H1 (cell line): ENCODE data around the gene PSMD5. TPM values are rescaled to one million over a fixed set of nuclear protein-coding genes. Genes with fewer than 3 reads are reported as not detected.
A peak's percentile ranks its signal among the peaks of the same experiment; 100 is the strongest.

Experiments
- CTCF ChIA-PET: fragments of 300-600 bp; sonication (Branson Sonifier 250); formaldehyde crosslinking; loops from one replicate; lab custom pipeline; 2021; ENCODE audit not compliant: partially characterized antibody; lab: Charles Lee
- POLR2A ChIA-PET: fragments of 300-600 bp; sonication (Branson Sonifier 250); formaldehyde crosslinking; loops from one replicate; lab custom pipeline; 2021; ENCODE audit warnings: inconsistent platforms; ENCODE audit not compliant: partially characterized antibody; lab: Charles Lee
- DNase-seq, 2 experiments: peaks; one replicate each; pipeline versions ENCODE4 v3.0.0 to v3.0.0-alpha.2; 2010 to 2022; ENCODE audit warnings: low spot score in 2 of 2, low read depth in 1 of 2, mixed read lengths in 1 of 2
- FAIRE-seq: peaks from 2 replicates; lab custom pipeline; 2011; peaks lifted over from hg19 to GRCh38; lab: Jason Lieb, UNC
- H2AFZ ChIP-seq: 2 replicates; pipeline ENCODE4 v1.8.1; 2012; ENCODE audit warnings: low read length, inconsistent platforms
- H2AK5ac ChIP-seq: 2 replicates; pipeline ENCODE4 v1.6.1; 2013; ENCODE audit warnings: low read depth, low read length
- H2BK120ac ChIP-seq: replicated peaks from 2 replicates; pipeline ENCODE3; 2013; ENCODE audit warnings: low read depth, low read length, inconsistent platforms
- H2BK12ac ChIP-seq: 2 replicates; pipeline ENCODE4 v1.6.1; 2013; ENCODE audit warnings: low read depth, low read length
- H2BK15ac ChIP-seq: 2 replicates; pipeline ENCODE4 v1.6.1; 2013; ENCODE audit warnings: low read length
- H2BK20ac ChIP-seq: 2 replicates; pipeline ENCODE4 v1.6.1; 2013; ENCODE audit warnings: low read length
- H2BK5ac ChIP-seq: 2 replicates; pipeline ENCODE4 v1.6.1; 2013; ENCODE audit warnings: low read depth, low read length
- H3K14ac ChIP-seq: 2 replicates; pipeline ENCODE4 v1.6.1; 2013; ENCODE audit warnings: inconsistent platforms; ENCODE audit not compliant: insufficient read length
- H3K18ac ChIP-seq: 2 replicates; pipeline ENCODE4 v1.6.1; 2013; ENCODE audit warnings: low read length; ENCODE audit errors: extremely low read depth
- H3K23ac ChIP-seq: 2 replicates; pipeline ENCODE4 v1.6.1; 2013; ENCODE audit warnings: inconsistent platforms; ENCODE audit not compliant: insufficient read length
- H3K23me2 ChIP-seq: 2 replicates; pipeline ENCODE4 v1.6.1; 2013; ENCODE audit warnings: low read depth, low read length
- H3K27ac ChIP-seq: 2 replicates; pipeline ENCODE4 v1.6.1; 2011; ENCODE audit warnings: low read depth, low read length, inconsistent platforms
- H3K27me3 ChIP-seq, 4 experiments: replicated peaks in 1 of 4; 1 replicate in 1 of 4; 2 replicates in 3 of 4; pipeline versions ENCODE4 v1.6.1 to v1.8.1; 2011 to 2013; ENCODE audit warnings: low read length in 3 of 4, mild to moderate bottlenecking in 3 of 4, inconsistent platforms in 2 of 4, mixed read lengths in 2 of 4, moderate library complexity in 1 of 4; ENCODE audit not compliant: control insufficient read depth in 3 of 4, insufficient read depth in 3 of 4; ENCODE audit errors: extremely low read depth in 1 of 4
- H3K36me3 ChIP-seq, 4 experiments: 2 replicates each; pipeline versions ENCODE4 v1.6.1 to v1.8.1; 2011 to 2013; ENCODE audit warnings: mild to moderate bottlenecking in 4 of 4, low read length in 3 of 4, moderate library complexity in 2 of 4, control low read depth in 1 of 4, inconsistent platforms in 1 of 4; ENCODE audit not compliant: insufficient read depth in 4 of 4, control insufficient read depth in 2 of 4
- H3K4ac ChIP-seq: replicated peaks from 2 replicates; pipeline ENCODE3; 2013; ENCODE audit warnings: low read length, low read depth, mixed read lengths, inconsistent platforms; ENCODE audit not compliant: insufficient read length
- H3K4me1 ChIP-seq, 4 experiments: replicated peaks in 1 of 4; 1 replicate in 1 of 4; 2 replicates in 3 of 4; pipeline versions ENCODE4 v1.6.1 to v1.8.1; 2011 to 2013; ENCODE audit warnings: low read length in 3 of 4, inconsistent platforms in 2 of 4, mixed read lengths in 1 of 4; ENCODE audit not compliant: insufficient read depth in 4 of 4, control insufficient read depth in 3 of 4
- H3K4me2 ChIP-seq, 2 experiments: 2 replicates each; pipeline versions ENCODE4 v1.6.1 to v1.8.1; 2011 to 2013; ENCODE audit warnings: low read depth in 2 of 2, low read length in 2 of 2, control low read depth in 1 of 2, inconsistent platforms in 1 of 2, mild to moderate bottlenecking in 1 of 2; ENCODE audit not compliant: insufficient read depth in 1 of 2
- H3K4me3 ChIP-seq, 4 experiments: fragments of 200-600, 300-600 bp in 1 of 4; sonication (generic), shearing (Covaris generic), sonication (Bioruptor Twin) in 1 of 4; 2 replicates each; pipeline versions ENCODE4 v1.5.1 to v1.8.1; 2011 to 2016; ENCODE audit warnings: low read length in 4 of 4, low read depth in 3 of 4, control low read depth in 2 of 4, inconsistent platforms in 2 of 4, mild to moderate bottlenecking in 2 of 4, mixed read lengths in 1 of 4, moderate library complexity in 1 of 4; ENCODE audit not compliant: insufficient read depth in 2 of 4; ENCODE audit errors: extremely low read depth in 1 of 4
- H3K56ac ChIP-seq: replicated peaks from 2 replicates; pipeline ENCODE3; 2013; ENCODE audit warnings: low read depth, mild to moderate bottlenecking, mixed read lengths, low read length, inconsistent platforms; ENCODE audit not compliant: insufficient read length
- H3K79me1 ChIP-seq: 2 replicates; pipeline ENCODE4 v1.6.1; 2013; ENCODE audit warnings: low read depth, low read length, control low read depth
- H3K79me2 ChIP-seq, 2 experiments: 2 replicates each; pipeline versions ENCODE4 v1.6.1 to v1.8.1; 2012 to 2013; ENCODE audit warnings: low read length in 2 of 2, mild to moderate bottlenecking in 2 of 2, inconsistent platforms in 1 of 2; ENCODE audit not compliant: insufficient read depth in 2 of 2, control insufficient read depth in 1 of 2
- H3K9ac ChIP-seq, 4 experiments: replicated peaks in 1 of 4; 1 replicate in 1 of 4; 2 replicates in 3 of 4; pipeline versions ENCODE4 v1.6.1 to v1.8.1; 2011 to 2013; ENCODE audit warnings: low read depth in 3 of 4, low read length in 3 of 4, control low read depth in 2 of 4, mild to moderate bottlenecking in 2 of 4, moderate library complexity in 2 of 4, inconsistent platforms in 1 of 4; ENCODE audit errors: extremely low read depth in 1 of 4
- H3K9me3 ChIP-seq, 2 experiments: 2 replicates each; pipeline versions ENCODE4 v1.6.1 to v1.8.1; 2012 to 2013; ENCODE audit warnings: mild to moderate bottlenecking in 2 of 2, moderate library complexity in 2 of 2, control low read depth in 1 of 2, inconsistent platforms in 1 of 2, low read depth in 1 of 2, low read length in 1 of 2, mixed read lengths in 1 of 2; ENCODE audit not compliant: insufficient read depth in 2 of 2
- H4K20me1 ChIP-seq, 2 experiments: replicated peaks in 1 of 2; 2 replicates each; pipeline versions ENCODE3 to v1.8.1; 2011 to 2013; ENCODE audit warnings: inconsistent platforms in 2 of 2, low read length in 2 of 2, mild to moderate bottlenecking in 1 of 2; ENCODE audit not compliant: insufficient read depth in 2 of 2, control insufficient read depth in 1 of 2
- H4K5ac ChIP-seq: 2 replicates; pipeline ENCODE4 v1.6.1; 2013; ENCODE audit warnings: low read length, low read depth, mixed read lengths, inconsistent platforms; ENCODE audit not compliant: insufficient read length
- H4K8ac ChIP-seq: 2 replicates; pipeline ENCODE4 v1.8.0; 2013; ENCODE audit warnings: mild to moderate bottlenecking, moderate library complexity, low read length, inconsistent platforms; ENCODE audit not compliant: insufficient read depth; ENCODE audit errors: extremely low read depth
- H4K91ac ChIP-seq: replicated peaks from 2 replicates; pipeline ENCODE3; 2013; ENCODE audit warnings: low read length, mixed read lengths, inconsistent platforms; ENCODE audit not compliant: insufficient read length
- POLR2A ChIP-seq, 2 experiments: IDR thresholded peaks; 1 replicate in 1 of 2; 2 replicates in 1 of 2; pipeline ENCODE4 v1.6.1; 2011; ENCODE audit warnings: low read depth in 2 of 2, low read length in 2 of 2, mild to moderate bottlenecking in 2 of 2; ENCODE audit errors: control extremely low read depth in 1 of 2
- RBBP5 ChIP-seq: IDR thresholded peaks from 2 replicates; pipeline ENCODE4 v1.7.1; 2012; ENCODE audit warnings: low read depth, mild to moderate bottlenecking, inconsistent platforms, low read length, moderate library complexity, borderline replicate concordance
- SP2 ChIP-seq: IDR thresholded peaks from 2 replicates; pipeline ENCODE4 v1.6.1; 2012; ENCODE audit warnings: mild to moderate bottlenecking, low read length, inconsistent platforms
- WGBS, 2 experiments: shearing (Covaris generic) in 1 of 2; methylation state at CpG; one replicate each; pipeline versions ENCODE4 v1.1.6 to v1.1.7; 2013 to 2015; ENCODE audit warnings: low lambda C conversion rate in 2 of 2, mixed read lengths in 2 of 2, inconsistent platforms in 1 of 2, low coverage in 1 of 2, missing lambda C conversion rate in 1 of 2; ENCODE audit not compliant: insufficient replicate concordance in 2 of 2, insufficient coverage in 1 of 2, insufficient read length in 1 of 2; ENCODE audit errors: extremely low coverage in 1 of 2, missing lambda C conversion rate in 1 of 2; 5-methylcytosine and 5-hydroxymethylcytosine counted together
- polyA plus RNA-seq, 7 experiments: library from polyadenylated mRNA; depleted of rRNA in 3 of 7; stranded (reverse) in 5 of 7; unstranded in 2 of 7; fragments of >200 nt in 5 of 7; fragments of 200-250 nt in 2 of 7; gene quantifications; 1 replicate in 5 of 7; 2 replicates in 1 of 7; 4 replicates in 1 of 7; pipeline versions ENCODE4 v1.2.1 to v1.2.3, GENCODE V29; 2011 to 2013; ENCODE audit warnings: missing spikeins in 2 of 7, mixed read lengths in 2 of 7
- total RNA-seq: library from RNA; stranded (reverse); fragmentation: NEBNext Ultra II Directional; extraction: Animal tissue kit (Norgen Biotek cat#: 25700); gene quantifications from 2 replicates; pipeline ENCODE4 v1.2.1, GENCODE V29; 2021

The PSMD5 gene
- total and polyA plus RNA-seq, 2 of the 8 experiments (the other 6 are each of a cell fraction or from before 2014, with no cell fraction given), result 19.2 to 30.5 TPM

DNA sequence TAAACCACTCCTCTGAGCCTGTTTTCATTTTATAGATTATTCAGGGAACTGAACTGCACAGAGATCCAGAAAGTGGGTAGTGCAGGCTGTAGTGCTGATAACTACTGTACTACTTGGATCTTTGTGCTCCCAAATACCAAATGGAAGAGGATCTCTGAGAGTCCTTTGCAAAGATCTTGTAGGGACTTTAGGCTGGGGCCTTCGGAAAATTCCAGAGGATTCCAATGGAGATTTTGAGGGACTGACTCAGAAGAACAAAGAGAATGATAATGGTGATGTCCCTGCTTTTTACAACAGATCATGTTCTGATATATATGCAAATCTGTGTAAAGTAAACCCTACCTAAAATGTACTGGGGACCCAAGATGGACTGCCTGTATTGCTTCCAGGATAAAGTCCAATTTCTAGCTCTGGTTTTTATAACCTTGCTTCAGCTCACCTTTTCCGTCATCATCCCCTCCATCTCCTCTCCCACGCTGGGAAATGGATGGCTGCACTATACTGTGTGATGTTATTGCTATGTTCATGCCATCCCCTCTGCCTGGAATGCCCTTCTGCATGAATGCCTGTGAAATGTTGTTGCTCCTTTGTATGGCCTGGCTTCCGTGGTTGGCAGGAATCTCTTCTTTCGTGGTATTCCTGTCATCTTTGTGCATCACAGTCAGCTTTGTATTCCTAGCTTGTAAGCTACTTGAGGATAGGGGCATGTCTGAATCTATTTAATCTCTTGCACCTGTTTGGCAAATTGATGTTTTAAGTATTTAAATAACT, 9.7 kb upstream of the PSMD5 start:
- H4K5ac ChIP-seq, result peak overlapping the region; percentile 28
- H3K4me1 ChIP-seq, result peaks cover 0 to 16% (median 13%) of the 10 kb centered on the region in 4 experiments; a peak in 6 of 7 replicates
- H3K79me1 ChIP-seq, result no peaks in the 10 kb centered on the region
- H3K79me2 ChIP-seq, result no peaks in the 10 kb centered on the region
- no peaks in the 10 kb centered on the region; a peak in 1 of 7 replicates for H3K27me3 ChIP-seq
- no peak for FAIRE-seq
- H3K36me3 ChIP-seq, result peaks cover 0 to 8% (median 0%) of the 10 kb centered on the region in 4 experiments; a peak in 1 of 8 replicates
- H3K27ac ChIP-seq, result peak overlapping the region; percentile 48
- no peak overlapping the region for H3K14ac ChIP-seq
- H4K8ac ChIP-seq, result no peak overlapping the region; the same call in 1 of the 2 replicates
- peak overlapping the region; percentile 20 to 42; a peak in 3 of 4 replicates for H3K4me2 ChIP-seq
- no peak overlapping the region for H3K56ac ChIP-seq
- H3K4ac ChIP-seq, result no peak overlapping the region
- no peak overlapping the region for H2BK15ac ChIP-seq
- no peak overlapping the region for H2AK5ac ChIP-seq
- peak overlapping the region; percentile 51; the same call in 1 of the 2 replicates for H3K18ac ChIP-seq
- H3K9ac ChIP-seq, result peak overlapping the region in 1 of 4 experiments; percentile 29; a peak in 1 of 7 replicates
- CTCF ChIA-PET, result interaction anchor here (0.5 to 8.5 kb wide), 3 partner anchors 13 to 538 kb away, joined by 3 to 70 read pairs (median 3); no protein-coding TSS in a partner anchor
- peak overlapping the region; percentile 41; the same call in 1 of the 2 replicates for H2BK5ac ChIP-seq
- DNase-seq, result no peak
- no peak overlapping the region; a peak in 1 of 8 replicates for H3K4me3 ChIP-seq
- no peaks in the 10 kb centered on the region for H3K23me2 ChIP-seq
- 0 out of 2 replicates have a peak, but pooled peaks have one; percentile 47 for TF ChIP-seq RBBP5
- peak in 1 of 2 experiments; percentile 34; a peak in 1 of 3 replicates for TF ChIP-seq POLR2A (IDR thresholded peaks at IDR 0.05; ENCODE audit: control extremely low read depth in 1 of 2, low read depth in 2 of 2, low read length in 2 of 2)
- TF ChIP-seq SP2, result no peak
- POLR2A ChIA-PET, result interaction anchor here (0.5 to 11.0 kb wide), 11 partner anchors 8 to 138 kb away, joined by 3 to 61 read pairs (median 5); partner anchors contain the start of genes FBXW2, MEGF9 and PSMD5
- peak overlapping the region; percentile 14 for H2BK120ac ChIP-seq
- H3K23ac ChIP-seq, result no peak overlapping the region
- 70% methylated on average over 5 of the region's 5 CpGs; no CpG with 5 or more reads in 1 of the 2 experiments for WGBS, 2 experiments
- H2BK12ac ChIP-seq, result peak overlapping the region; percentile 92
- no peak overlapping the region for H2BK20ac ChIP-seq
- H3K9me3 ChIP-seq, result no peaks in the 10 kb centered on the region
- H4K20me1 ChIP-seq, result no peaks in the 10 kb centered on the region
- H4K91ac ChIP-seq, result no peak overlapping the region
- H2AFZ ChIP-seq, result no peak overlapping the region
